GM19438 (cell line): Measurements from ENCODE around the gene CSPG5.

Source experiments
- ATAC-seq: cut with Tn5 transposase; IDR thresholded peaks from one replicate; pipeline ENCODE4 v1.9.1; 2021; ENCODE audit warnings: low read depth; ENCODE audit not compliant: unreplicated experiment

The CSPG5 gene, protein sequence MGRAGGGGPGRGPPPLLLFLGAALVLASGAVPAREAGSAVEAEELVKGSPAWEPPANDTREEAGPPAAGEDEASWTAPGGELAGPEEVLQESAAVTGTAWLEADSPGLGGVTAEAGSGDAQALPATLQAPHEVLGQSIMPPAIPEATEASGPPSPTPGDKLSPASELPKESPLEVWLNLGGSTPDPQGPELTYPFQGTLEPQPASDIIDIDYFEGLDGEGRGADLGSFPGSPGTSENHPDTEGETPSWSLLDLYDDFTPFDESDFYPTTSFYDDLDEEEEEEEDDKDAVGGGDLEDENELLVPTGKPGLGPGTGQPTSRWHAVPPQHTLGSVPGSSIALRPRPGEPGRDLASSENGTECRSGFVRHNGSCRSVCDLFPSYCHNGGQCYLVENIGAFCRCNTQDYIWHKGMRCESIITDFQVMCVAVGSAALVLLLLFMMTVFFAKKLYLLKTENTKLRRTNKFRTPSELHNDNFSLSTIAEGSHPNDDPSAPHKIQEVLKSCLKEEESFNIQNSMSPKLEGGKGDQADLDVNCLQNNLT

DNA sequence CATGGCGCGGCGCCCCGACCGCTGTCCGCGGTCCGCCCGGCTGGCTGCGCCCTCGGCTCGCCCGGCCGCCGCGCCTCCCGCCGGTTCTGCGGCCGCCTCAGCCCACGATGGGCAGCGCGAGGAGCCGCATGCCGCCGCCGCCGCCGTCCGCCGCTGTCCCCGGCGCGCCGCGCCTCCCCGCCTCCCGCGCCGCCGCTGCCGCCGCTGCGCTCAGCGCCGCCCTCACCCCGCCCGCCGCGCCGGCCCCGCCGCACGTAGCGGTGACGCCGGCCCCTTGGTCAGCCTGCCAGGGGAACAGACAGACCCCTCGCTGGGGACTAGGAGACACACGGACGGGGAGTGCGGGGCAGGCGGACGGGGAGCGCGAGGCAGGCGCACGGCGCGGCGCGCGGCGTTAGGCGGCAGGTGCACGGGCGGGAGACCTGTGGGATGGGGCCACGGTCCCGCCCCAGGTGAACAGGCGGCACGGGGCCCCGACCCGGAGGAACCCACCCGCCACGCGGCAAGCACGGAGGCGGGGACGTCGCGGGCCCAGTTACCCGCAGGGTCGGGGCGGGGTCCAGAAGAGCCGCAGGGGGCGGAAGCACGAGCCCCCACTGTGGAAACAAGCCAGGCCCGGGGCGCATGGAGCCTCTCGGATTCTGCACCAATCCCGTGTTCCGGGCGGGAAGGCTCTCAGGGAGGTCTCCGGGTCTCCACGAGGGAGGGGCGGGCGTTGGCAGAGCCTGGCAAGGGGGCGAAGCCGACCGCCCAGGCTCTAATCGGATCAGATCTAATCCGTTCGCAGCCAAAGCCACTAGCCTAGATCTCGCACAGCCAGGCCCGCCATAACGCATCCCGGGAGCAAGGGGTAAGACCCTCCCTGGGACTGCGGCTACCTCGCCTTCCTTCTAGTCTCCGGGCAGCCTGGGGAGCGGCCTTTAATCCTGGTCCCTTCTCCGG is at the start of gene CSPG5:
CSPG5 (minus strand) TSS at position 175 of the 942 bp plus-strand sequence; CDS start at position 3, 172 bp downstream.
- no peak for ATAC-seq

DNA sequence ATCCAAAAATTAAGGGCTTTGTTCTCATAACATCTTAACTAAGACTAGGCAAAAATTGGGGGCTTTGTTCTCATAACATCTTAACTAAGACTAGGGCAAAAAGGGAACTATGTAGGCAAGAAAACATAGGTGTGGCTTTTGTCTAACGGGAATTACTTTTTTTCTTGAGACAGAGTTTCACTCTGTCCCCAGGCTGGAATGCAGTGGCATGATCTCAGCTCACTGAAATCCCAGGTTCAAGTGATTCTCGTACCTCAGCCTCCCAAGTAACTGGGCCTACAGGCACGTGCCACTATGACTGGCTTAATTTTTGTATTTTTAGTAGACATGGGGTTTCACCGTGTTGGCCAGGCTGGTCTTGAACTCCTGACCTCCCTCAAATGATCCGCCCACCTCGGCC is 49.8 kb upstream of the CSPG5 start:
- no peak for ATAC-seq

DNA sequence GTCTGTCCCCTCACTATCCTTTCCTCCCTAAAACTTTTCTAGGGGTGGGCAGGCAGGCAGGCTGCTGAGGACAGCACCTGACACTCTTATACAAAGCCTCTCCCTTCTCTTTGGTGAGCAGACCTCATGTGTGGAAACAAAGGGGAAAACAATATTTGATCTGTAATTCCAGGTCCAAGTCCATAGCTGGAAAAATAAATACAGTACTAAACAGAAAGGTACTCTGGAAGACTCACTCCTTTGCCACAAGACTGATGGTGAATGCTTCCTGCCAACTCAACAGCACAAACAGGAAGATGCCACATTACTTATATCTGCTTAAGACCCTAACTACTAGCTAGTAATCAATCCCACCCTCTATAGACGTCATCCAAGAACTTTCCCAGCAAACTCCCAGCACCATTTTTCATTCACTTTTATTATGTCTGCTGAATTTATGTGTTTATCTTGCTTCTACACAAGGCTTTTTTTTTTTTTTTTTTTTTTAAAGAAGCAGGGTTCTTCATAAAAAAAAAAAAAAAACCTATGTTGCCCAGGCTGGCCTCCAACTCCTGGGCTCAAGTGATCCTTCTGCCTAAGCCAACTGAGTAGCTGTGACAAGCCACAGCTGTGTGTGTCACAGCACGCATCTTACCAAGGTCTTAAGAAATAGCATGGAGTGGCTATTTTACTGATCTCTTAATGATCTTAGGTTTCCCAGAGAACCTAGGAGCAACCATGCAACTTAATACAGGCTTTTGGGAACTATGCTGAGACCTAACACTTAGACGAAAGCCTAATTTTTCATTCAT is 44.2 kb upstream of the CSPG5 start:
- no peak for ATAC-seq

DNA sequence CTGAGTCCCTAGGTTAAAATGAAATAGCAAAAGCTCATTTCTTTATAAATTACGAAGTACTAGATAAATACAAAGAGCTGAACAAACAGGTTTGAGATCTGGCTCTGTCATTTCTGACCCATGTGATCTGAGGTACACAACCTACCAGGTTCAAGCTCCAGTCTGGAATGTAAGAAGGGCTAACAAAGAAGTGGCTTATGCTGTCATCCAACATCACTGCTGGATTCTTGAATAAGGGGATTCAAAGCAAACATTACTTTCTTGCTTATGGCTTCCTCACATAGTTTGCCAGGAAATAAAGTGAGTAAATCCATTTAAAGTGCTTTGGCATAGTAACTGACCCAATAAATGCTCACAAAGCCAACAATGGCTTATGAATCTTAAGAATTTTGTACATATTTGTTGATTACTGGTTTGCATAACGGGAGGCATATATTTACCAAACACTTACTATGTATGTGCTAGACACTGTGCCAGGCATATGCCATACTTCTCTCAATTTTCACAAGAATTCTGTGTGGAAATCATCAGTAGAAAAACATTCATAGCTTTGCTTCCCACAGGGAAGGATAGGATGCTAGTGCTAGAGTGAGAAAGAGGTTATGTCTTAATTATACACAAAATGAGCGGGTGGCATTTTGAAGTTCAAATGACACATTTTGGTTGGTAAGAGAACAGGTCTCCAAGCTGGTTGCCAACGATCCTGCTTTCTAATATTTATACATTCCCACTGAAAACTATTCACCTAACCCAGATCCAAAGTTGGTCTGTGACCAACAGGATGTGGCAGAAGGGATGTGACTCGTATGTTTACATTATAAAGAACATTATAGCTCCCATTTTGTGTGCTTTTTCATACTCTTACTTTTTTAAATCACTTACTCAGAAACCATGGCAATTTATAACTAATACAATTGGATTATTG is 38.7 kb upstream of the CSPG5 start:
- no peak for ATAC-seq

DNA sequence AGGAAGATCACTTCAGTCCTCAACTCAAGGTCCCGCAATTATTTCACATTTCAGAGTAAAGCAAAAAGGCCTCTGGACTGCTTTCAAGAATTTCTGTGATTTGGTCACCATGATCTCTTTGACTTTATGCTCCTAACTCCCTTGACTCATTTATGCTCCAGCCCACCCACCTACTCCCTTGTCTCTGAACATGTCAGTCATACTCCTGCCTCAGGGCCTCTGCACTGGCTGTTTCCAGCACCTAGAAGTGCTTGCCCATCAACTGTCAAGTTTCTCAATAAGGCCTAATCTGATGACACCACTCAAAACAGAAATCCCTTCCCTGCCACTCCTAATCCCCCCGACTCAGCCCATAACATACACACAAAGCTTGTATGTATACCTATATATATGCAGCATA is 36.1 kb upstream of the CSPG5 start:
- no peak for ATAC-seq

DNA sequence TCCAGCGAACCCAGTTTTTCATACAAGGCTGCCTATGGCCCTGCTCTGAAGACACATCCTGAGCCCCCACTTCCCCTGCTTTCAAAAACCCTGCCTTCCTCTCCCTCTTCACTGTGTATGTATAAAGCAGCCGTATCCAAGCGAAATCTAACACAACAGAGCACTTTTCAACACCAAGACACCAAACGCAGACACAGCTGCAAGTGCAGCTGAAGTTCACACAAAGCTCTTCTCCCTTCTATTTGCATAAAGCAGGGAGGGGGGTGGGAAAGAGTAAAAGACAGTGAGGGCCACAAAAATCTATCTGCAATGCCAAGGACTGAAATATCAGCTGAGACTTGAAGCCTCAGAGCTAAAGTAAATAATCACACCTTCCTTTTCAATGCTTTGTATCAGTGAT is 35.1 kb upstream of the CSPG5 start:
- no peak for ATAC-seq

DNA sequence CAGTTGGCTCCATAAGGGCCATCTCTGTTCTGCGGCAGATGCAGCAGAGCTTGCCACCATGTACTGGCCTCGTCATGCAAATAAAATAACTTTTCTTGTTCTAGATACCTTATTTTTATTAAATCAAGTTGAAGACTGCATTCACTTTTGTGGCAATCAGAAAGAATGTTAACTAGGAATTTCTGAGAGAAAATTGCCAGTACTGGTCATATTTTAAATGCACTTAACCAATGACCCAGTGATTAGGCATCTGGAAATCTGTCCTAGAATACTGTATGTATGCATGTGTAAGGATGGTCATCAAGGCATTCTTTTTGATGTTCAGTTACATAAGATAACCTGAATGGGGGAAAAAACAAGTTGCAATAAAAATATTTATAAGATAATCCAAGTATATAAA is 34.2 kb upstream of the CSPG5 start:
- ATAC-seq: no peak

DNA sequence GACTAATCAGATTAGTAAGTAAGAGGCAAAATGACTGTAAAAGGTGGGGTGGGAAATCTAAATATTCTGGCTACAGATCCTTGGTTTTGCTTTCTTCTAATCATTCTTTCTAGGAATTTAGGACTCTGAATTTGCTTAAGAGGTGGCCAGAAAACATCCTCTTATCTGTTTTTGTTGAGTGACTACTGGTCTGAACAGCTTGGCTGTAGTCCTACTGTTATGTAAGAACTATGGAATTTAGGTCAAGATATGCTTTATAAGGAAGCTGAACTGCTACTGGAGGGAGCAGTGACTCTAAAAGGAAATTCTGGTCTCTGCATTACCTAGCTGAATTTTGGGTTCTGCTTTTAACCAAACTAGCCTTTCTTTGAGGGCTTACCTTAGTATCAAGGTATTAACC is 33.5 kb upstream of the CSPG5 start:
- no peak for ATAC-seq

DNA sequence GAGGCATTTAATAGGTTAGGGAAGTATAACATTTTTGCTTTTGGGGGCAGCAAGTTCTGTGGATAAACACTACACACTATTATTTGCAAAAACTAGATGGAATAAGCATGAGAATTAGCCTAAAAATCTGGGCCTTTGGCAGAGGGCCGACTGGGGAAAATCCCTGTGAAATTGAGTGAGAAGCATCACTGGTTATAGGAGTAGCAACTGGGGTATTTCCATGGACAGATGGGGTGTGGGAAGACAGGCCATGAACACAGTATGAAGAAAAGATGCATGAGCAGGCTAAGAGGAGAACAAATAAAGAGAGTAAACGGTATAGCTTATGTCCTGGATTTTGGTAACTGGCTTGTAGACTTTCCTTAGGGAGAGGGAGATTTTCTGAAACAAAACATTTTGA is 32.9 kb upstream of the CSPG5 start:
- ATAC-seq: no peak

DNA sequence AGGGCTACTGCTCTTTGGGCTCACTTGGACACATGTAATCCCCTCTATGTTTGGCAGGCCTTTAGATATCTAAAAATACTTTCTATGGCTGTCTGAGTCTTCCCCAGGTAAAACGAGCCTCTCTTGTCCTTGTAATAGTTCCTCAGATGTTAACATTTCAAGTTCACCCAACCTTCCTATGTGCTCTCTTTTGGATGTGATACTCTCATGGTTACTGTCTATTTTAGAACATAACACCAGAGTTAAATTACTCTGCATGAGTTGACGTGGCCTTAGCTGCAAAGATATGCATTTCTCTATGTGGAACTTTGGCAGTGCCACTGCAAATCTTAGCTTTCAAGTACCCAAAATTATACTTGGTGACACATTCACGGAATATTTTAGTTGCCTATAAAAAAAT is 31.9 kb upstream of the CSPG5 start:
- no peak for ATAC-seq

DNA sequence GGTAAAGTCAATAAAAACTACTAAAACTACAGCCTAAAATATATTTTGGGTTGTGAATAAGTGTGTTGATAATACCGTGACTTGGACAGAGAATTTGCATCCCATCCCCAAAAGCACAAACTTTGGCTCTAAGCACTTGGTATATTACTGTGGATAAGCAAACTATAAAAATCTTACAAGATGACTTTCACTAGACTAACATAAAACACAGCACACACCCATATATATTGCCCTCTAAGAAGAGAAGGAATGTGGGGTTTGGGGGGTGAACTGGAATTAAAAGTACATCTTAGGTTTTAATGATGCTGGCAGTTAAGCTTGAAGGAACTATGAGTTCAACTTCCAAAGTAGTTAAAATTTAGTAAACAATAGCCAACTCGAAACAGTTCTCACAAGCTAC is 28.7 kb upstream of the CSPG5 start:
- no peak for ATAC-seq

DNA sequence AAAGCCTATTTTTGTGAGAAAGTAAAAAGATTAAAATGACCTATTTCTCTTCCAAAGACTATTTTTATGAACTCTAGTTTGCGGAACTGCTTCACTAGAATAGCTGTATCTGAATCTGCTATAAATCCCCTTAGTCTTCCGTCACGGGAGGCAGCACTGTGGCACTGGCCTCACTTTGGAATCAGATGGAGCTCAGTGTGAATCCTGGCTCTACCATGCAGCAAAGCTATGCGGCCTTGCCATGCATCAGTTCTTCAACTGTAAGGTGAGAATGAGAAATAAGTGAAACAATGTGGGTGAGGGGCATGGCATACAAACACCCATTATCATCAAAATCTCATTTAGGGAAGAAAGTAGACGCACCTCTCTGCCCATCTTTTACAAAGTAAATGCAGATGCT is 27.5 kb upstream of the CSPG5 start:
- no peak for ATAC-seq

DNA sequence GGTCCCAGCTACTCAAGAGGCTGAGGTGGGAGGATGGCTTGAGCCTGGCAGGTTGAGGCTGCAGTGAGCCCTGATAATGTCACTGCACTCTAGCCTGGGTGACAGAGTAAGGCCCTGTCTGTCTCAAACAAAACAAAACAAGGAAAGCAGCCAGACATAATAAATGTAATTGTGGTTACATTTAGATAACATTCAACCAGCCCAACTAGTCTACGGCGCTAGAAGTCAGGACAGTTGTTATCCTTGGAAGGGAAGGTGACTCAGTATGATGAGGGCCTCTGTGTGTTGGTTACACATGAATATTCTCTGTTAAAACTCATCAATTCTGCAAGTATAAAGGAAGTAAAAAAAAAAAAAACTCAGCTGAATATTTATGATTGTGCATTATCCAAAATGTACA is 27.0 kb upstream of the CSPG5 start:
- no peak for ATAC-seq

DNA sequence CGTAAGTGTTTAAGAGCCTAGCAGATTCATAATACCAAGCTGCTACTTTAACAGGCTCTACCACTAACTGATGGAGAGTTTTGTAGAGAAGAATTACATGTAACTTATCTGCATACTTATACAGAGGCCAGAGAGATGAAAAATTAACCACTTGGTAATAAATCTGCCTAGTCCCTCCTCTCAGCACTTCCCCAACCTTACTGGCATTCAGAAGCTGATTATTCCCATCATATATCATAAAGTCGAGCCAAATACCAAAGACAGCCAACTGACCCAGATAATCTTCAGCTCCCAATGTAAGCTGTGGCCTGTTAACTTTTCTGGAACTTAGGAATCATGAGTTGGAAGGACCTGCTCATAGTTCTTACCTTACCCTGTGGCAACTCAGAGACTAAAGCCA is 25.5 kb upstream of the CSPG5 start:
- no peak for ATAC-seq

DNA sequence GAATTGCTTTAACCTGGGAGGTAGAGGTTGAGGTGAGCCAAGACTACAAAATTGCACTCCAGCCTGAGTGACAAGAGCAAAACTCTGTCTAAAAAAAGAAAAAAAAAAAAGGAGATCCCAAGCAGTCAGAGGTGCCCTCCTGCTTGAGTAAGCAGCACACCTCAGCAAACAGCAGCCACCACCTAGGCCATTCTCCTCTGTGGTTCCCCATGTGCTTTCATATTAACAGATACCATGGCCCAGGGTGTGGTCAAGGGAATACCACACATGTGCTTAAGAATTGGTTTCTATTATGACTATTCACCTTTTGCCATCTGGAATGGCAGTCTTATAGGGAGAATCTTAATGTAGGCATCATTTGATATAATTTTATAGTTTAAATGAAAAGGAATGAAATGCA is 24.7 kb upstream of the CSPG5 start:
- ATAC-seq: no peak

DNA sequence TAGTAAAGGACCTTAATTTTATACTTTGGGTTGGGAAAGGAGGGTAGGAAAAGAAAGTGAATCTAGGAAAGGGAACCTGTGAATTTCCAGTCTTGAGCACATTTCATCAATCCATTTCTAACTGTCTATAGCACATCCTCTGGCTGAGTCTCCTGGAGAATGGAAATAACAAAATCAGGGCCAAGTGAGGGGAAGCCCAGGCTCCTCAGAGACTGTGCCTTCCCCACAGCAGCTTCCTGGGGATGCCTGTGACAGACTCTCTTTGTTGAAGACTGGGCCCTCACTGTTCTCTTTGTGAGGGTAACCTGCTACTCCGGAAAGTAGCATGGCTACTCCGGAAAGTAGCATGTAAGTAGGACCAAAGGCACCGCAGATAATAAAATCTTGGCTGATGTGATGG is 22.6 kb upstream of the CSPG5 start:
- no peak for ATAC-seq

DNA sequence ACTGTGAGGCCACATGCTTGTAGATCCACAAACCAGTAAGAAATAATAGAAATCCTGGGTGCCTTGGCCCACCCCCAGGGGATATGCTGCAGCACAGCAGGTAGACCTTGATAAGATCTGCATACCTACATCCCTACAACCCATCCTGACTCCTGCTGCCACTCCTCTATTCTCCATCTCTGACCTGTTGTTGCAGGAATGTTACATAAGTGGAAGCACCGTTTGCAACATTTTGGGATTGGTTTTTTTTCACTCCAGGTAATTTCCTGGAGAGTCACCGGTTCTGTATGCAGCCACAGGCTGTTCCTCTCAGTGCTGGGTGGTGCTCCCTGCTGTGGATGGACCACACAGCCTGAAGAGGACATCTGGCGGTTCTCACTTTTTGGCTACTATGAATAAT is 16.1 kb upstream of the CSPG5 start:
- no peak for ATAC-seq

DNA sequence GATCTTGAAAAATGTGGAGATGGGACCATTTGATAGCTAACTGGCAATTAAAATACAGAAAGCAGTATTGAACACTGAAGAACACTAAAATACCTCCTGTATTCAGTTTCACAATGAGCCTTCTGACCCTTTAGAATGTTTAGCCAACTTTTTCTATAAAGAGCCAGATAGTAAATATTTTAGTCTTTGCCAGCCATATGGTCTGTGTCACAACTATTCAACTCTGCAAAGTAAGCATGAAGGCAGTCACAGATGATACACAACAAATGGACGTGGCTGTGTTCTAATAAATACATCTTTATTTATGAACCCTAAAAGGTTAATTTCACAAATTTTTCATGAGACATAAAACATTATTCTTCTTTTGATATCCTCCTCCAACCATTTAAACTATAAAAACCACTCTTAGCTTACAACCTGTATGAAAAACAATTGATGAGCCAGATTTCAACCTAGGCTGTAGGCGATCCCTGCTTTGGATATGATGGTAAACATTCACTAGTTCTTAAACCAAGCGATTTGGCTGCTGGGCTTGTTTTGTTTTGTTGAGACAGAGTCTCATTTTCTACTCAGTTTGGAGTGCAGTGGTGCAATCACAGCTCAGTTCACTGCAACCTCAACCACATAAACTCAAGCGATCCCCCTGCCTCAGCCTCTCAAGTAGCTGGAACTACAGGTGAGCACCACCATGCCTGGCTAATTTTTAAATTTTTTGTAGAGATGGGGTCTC is 13.6 kb upstream of the CSPG5 start:
- no peak for ATAC-seq

DNA sequence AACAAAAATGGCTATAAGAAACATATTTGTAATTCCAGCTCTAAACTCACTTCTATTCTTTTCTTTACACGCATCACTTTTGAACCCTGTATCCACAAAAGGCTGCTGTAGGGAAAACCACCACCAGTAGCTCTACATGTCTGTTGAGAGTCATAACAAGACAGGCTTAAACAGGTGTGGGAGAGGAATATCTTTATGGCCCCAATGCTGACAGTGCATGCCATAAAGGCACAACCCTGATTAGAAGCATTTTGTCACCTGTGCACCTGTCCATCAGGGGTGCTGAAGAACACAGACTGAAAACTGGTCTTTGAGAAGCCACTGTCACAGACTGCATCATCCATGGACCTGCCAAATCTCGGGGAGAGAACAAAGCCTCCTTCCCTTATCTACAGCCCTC is 11.6 kb upstream of the CSPG5 start:
- ATAC-seq: no peak
